Uterus (tissue), 2 donors: ENCODE data around the gene SAMD5.

Experiments used
- CTCF ChIP-seq, 4 experiments: fragments of 200-600 bp in 2 of 4; fragments of 450-650 bp in 2 of 4; sonication (generic) in 2 of 4; IDR thresholded peaks; one replicate each; pipeline ENCODE4 v1.5.1; 2016 to 2019; ENCODE audit warnings: antibody characterized with exemption in 4 of 4, mild to moderate bottlenecking in 2 of 4, moderate library complexity in 1 of 4
- POLR2A ChIP-seq, 2 donors: fragments of 450-650 bp; IDR thresholded peaks; one replicate each; pipeline ENCODE4 v1.6.1; 2016; ENCODE audit warnings: antibody characterized with exemption in 2 of 2, mild to moderate bottlenecking in 1 of 2, moderate library complexity in 1 of 2

- TF ChIP-seq POLR2A (IDR thresholded peaks at IDR 0.05): no peak
- no peak for TF ChIP-seq CTCF (IDR thresholded peaks at IDR 0.05)
These were observed 21.8 kb upstream of the SAMD5 start for GRCh38 chr6:147486683-147487082.
